ENCODE results near the gene GALNT13. TPM values are rescaled to one million over a fixed set of nuclear protein-coding genes. Genes with fewer than 3 reads are reported as not detected.
A peak's percentile ranks its signal among the peaks of the same experiment; 100 is the strongest.

GALNT13 gene
- total RNA-seq, 1 donor = 0.36 TPM

- H3K27ac ChIP-seq (ENCODE audit: low read depth, low read length) = no peak overlapping the region
- no peaks in the 10 kb centered on the region for H3K9me3 ChIP-seq (ENCODE audit: low read depth, low read length)
- no peaks in the 10 kb centered on the region for H4K20me1 ChIP-seq (ENCODE audit: insufficient read depth, low read length)
- DNase-seq (ENCODE audit: insufficient read length, low spot score, missing footprints) = no peak
- H2AFZ ChIP-seq (ENCODE audit: low read length) = no peak overlapping the region
- no peaks in the 10 kb centered on the region for H3K4me1 ChIP-seq (ENCODE audit: insufficient read depth, low read length)
- no peaks in the 10 kb centered on the region for H3K27me3 ChIP-seq (ENCODE audit: insufficient read depth, low read length)
- no peak for TF ChIP-seq CTCF (IDR thresholded peaks at IDR 0.05; ENCODE audit: extremely low read depth, low read depth, low read length)
- H3K4me3 ChIP-seq (ENCODE audit: insufficient read depth, low read length) = no peak overlapping the region
- no peaks in the 10 kb centered on the region for H3K79me2 ChIP-seq (ENCODE audit: insufficient read depth, low read length)
- H3K4me2 ChIP-seq (ENCODE audit: insufficient read depth, low read length) = no peak overlapping the region
- H3K36me3 ChIP-seq (ENCODE audit: insufficient read depth, low read length) = no peaks in the 10 kb centered on the region
Observed at GRCh38 chr2:153872311-153873051, 759 bp downstream of the GALNT13 start.

- Histone ChIP-seq H2AFZ (ENCODE audit: low read length) (no peak overlapping the region), H3K9me3 (ENCODE audit: low read depth, low read length) (no peaks in the 10 kb centered on the region), H3K4me2 (ENCODE audit: insufficient read depth, low read length) (no peak overlapping the region), H3K36me3 (ENCODE audit: insufficient read depth, low read length) (no peaks in the 10 kb centered on the region), H3K4me1 (ENCODE audit: insufficient read depth, low read length) (no peaks in the 10 kb centered on the region), H4K20me1 (ENCODE audit: insufficient read depth, low read length) (no peaks in the 10 kb centered on the region), H3K27ac (ENCODE audit: low read depth, low read length) (no peak overlapping the region), H3K79me2 (ENCODE audit: insufficient read depth, low read length) (no peaks in the 10 kb centered on the region), H3K4me3 (ENCODE audit: insufficient read depth, low read length) (no peak overlapping the region), H3K27me3 (ENCODE audit: insufficient read depth, low read length) (no peaks in the 10 kb centered on the region)
- no peak for TF ChIP-seq CTCF (IDR thresholded peaks at IDR 0.05; ENCODE audit: extremely low read depth, low read depth, low read length)
- peak; percentile 38 for DNase-seq (ENCODE audit: insufficient read length, low spot score, missing footprints)
Observed at GRCh38 chr2:153873052-153874048, 1.6 kb downstream of the GALNT13 start.

- Histone ChIP-seq H3K27me3 (ENCODE audit: insufficient read depth, low read length) (no peaks in the 10 kb centered on the region), H3K27ac (ENCODE audit: low read depth, low read length) (no peak overlapping the region)
Observed at GRCh38 chr2:153875801-153876466, 4.2 kb downstream of the GALNT13 start.

More at GRCh38 chr2:153875801-153876466, 4.2 kb downstream of the GALNT13 start:
- H2AFZ ChIP-seq (ENCODE audit: low read length) = no peak overlapping the region
- no peak for TF ChIP-seq CTCF (IDR thresholded peaks at IDR 0.05; ENCODE audit: extremely low read depth, low read depth, low read length)
- no peaks in the 10 kb centered on the region for H3K9me3 ChIP-seq (ENCODE audit: low read depth, low read length)
- no peaks in the 10 kb centered on the region for H3K36me3 ChIP-seq (ENCODE audit: insufficient read depth, low read length)
- no peaks in the 10 kb centered on the region for H4K20me1 ChIP-seq (ENCODE audit: insufficient read depth, low read length)
- DNase-seq (ENCODE audit: insufficient read length, low spot score, missing footprints) = no peak
- no peak overlapping the region for H3K4me3 ChIP-seq (ENCODE audit: insufficient read depth, low read length)
- H3K4me2 ChIP-seq (ENCODE audit: insufficient read depth, low read length) = no peak overlapping the region
- no peaks in the 10 kb centered on the region for H3K4me1 ChIP-seq (ENCODE audit: insufficient read depth, low read length)
- H3K79me2 ChIP-seq (ENCODE audit: insufficient read depth, low read length) = no peaks in the 10 kb centered on the region
